T follicular helper cell (primary cell): ENCODE results near the gene ABCF2.

ENCODE experiments used
- DNase-seq: peaks from one replicate; pipeline ENCODE4 v3.0.0-alpha.2; 2020; ENCODE audit warnings: low read depth

The ABCF2 gene

GRCh38 chr7:151242159-151243044, 15.4 kb upstream of the ABCF2 start:
- DNase-seq = no peak

GRCh38 chr7:151241755-151242096, 14.7 kb upstream of the ABCF2 start:
- no peak for DNase-seq

- DNase-seq = no peak
These were observed 14.1 kb upstream of the ABCF2 start for GRCh38 chr7:151240942-151241754.

GRCh38 chr7:151240536-151240935, 13.5 kb upstream of the ABCF2 start:
- DNase-seq = no peak

GRCh38 chr7:151239837-151240459, 12.9 kb upstream of the ABCF2 start:
- DNase-seq = no peak

GRCh38 chr7:151238924-151239836, 12.2 kb upstream of the ABCF2 start:
- DNase-seq = no peak

GRCh38 chr7:151238190-151238810, 11.3 kb upstream of the ABCF2 start:
- no peak for DNase-seq

- no peak for DNase-seq
These were observed 10.5 kb upstream of the ABCF2 start for GRCh38 chr7:151237244-151238189.

- no peak for DNase-seq
These were observed 9.4 kb upstream of the ABCF2 start for GRCh38 chr7:151236406-151236805.

GRCh38 chr7:151235091-151235787, 8.2 kb upstream of the ABCF2 start:
- no peak for DNase-seq

- DNase-seq = no peak
These were observed 6.8 kb upstream of the ABCF2 start for GRCh38 chr7:151233804-151234203.

- DNase-seq = peak; percentile 46
These were observed 6.1 kb upstream of the ABCF2 start for GRCh38 chr7:151232917-151233701.

- DNase-seq = peak; percentile 78
These were observed 5.3 kb upstream of the ABCF2 start, which contains the start of gene CHPF2 for GRCh38 chr7:151232091-151232916. Gene CHPF2, plus strand, starts transcription at chr7:151232483. Its CDS starts 1,529 bp downstream, at chr7:151234012.

- no peak for DNase-seq
These were observed 4.1 kb upstream of the ABCF2 start for GRCh38 chr7:151231080-151231479.

- DNase-seq = no peak
These were observed 2.2 kb upstream of the ABCF2 start for GRCh38 chr7:151229249-151229648.

GRCh38 chr7:151228024-151228866, 1.2 kb upstream of the ABCF2 start:
- DNase-seq = no peak

GRCh38 chr7:151226560-151226874, 488 bp downstream of the ABCF2 start:
- DNase-seq = no peak
